ENCODE data around the gene TMEM88.

GRCh38 chr17:7851438-7852261 is 3.2 kb upstream of the TMEM88 start:
- TF ChIP-seq CTCF (IDR thresholded peaks at IDR 0.05; ENCODE audit: insufficient read depth, low read depth, low read length) (peak; percentile 80), EZH2 (IDR thresholded peaks at IDR 0.05; ENCODE audit: insufficient read depth, low read length) (no peak)
